Nephron (organoid): ENCODE results near the gene IL22RA2.
"Not testable (repeated sequence)": the region's sequence is repeated elsewhere in the genome, so short reads cannot be mapped to it uniquely, and the experiment has no call there.

ENCODE experiments used
- H3K27ac Mint-ChIP-seq, 3 experiments: 2 replicates each; pipeline ENCODE4 v1.8.0; 2020; ENCODE audit warnings: mixed read lengths in 3 of 3, mild to moderate bottlenecking in 2 of 3, moderate library complexity in 1 of 3
- H3K27me3 Mint-ChIP-seq: 2 replicates; pipeline ENCODE4 v1.8.0; 2021; ENCODE audit warnings: low read depth, mild to moderate bottlenecking, moderate library complexity, mixed read lengths
- H3K36me3 Mint-ChIP-seq: 2 replicates; pipeline ENCODE4 v1.8.0; 2020; ENCODE audit warnings: low read depth, mixed read lengths
- H3K4me1 Mint-ChIP-seq: 2 replicates; pipeline ENCODE4 v1.8.0; 2020; ENCODE audit warnings: mixed read lengths
- H3K4me3 Mint-ChIP-seq, 3 experiments: 2 replicates each; pipeline ENCODE4 v1.8.0; 2020; ENCODE audit warnings: mild to moderate bottlenecking in 3 of 3, mixed read lengths in 3 of 3, moderate library complexity in 2 of 3
- H3K9me3 Mint-ChIP-seq: 2 replicates; pipeline ENCODE4 v1.8.0; 2020; ENCODE audit warnings: mixed read lengths
- TF ChIP-seq, protein P1 (sequence below), 3 experiments: fragments of 200-600 bp; sonication (generic); IDR thresholded peaks; one replicate each; pipeline ENCODE4 v1.5.0; 2021; ENCODE audit warnings: antibody characterized with exemption in 3 of 3; ENCODE audit not compliant: unreplicated experiment in 3 of 3

The IL22RA2 gene

DNA sequence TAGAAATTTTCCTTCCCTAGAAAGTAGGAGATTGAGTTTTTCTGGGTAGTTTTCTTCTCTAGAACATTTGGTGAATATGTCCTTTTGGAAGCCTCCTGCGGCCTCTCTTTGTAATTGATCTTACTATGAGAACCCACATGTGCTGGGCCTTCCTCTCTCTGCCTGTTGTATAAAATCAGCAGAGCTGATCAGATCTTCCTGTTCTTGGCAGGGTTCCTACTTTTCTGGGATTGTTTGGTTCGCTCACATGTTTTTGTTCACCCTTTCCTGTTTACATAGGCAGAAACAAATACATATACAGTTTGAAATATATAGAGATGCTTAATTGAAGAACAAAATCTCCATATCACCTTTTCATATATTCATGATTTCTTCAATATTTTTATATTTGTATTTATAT, 57.8 kb downstream of the IL22RA2 start:
- Mint-ChIP-seq H3K27ac (no peak overlapping the region), H3K36me3 (no peaks in the 10 kb centered on the region), H3K27me3 (no peaks in the 10 kb centered on the region), H3K4me1 (no peaks in the 10 kb centered on the region), H3K9me3 (peaks cover 12% of the 10 kb centered on the region), H3K4me3 (no peak overlapping the region)
- TF ChIP-seq, protein P1, sequence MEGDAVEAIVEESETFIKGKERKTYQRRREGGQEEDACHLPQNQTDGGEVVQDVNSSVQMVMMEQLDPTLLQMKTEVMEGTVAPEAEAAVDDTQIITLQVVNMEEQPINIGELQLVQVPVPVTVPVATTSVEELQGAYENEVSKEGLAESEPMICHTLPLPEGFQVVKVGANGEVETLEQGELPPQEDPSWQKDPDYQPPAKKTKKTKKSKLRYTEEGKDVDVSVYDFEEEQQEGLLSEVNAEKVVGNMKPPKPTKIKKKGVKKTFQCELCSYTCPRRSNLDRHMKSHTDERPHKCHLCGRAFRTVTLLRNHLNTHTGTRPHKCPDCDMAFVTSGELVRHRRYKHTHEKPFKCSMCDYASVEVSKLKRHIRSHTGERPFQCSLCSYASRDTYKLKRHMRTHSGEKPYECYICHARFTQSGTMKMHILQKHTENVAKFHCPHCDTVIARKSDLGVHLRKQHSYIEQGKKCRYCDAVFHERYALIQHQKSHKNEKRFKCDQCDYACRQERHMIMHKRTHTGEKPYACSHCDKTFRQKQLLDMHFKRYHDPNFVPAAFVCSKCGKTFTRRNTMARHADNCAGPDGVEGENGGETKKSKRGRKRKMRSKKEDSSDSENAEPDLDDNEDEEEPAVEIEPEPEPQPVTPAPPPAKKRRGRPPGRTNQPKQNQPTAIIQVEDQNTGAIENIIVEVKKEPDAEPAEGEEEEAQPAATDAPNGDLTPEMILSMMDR (IDR thresholded peaks at IDR 0.05; ENCODE audit: unreplicated experiment in 3 of 3): no peak

DNA sequence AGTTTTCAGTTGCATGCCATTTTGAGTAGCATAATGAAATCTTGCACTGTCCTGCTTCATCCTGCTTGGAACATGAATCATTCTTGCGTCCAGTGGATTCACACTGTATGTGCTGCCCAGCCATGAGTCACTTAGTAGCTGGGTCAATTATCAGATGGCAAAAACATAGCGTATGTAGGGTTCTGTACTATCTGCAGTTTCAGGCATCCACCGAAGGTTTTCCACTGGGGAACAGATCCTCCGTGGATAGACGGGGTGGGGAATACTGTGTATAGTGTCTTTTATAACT, 61.4 kb downstream of the IL22RA2 start:
- no peak overlapping the region for H3K27ac Mint-ChIP-seq
- no peaks in the 10 kb centered on the region for H3K4me1 Mint-ChIP-seq

DNA sequence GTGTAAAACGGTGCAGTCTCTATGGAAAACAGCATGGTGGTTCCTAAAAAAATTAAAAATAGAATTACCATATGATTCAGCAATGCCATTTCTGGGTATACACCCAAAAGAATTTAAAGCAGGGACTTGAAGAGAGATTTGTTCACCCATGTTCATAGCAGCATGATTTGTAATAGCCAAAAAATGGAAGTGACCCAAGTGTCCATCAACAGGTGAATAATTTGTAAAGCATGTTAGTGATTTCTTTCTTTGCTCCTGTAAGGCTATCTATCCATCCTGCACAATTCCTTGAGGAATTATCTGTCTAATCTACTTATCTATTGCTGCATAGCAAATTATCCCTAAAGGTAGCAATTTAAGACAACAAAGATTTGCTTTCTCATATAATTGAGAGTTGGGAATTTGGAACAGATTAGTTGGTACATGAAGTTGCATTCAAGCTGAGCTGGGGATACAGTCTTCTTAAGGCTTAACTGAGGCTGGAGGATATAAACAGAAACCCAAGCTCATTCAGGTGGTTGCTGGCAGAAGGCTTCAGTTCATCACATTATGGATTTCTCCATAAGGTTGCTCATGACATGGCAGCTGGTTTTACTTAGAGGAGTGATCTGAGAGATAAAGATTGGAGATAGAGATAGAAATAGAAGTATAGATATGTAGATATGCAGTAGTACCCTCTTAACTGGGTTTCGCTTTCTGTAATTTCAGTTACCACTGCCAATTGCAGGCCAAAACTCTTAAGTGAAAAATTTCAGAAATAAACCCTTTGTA, 62.0 kb downstream of the IL22RA2 start:
- H3K27me3 Mint-ChIP-seq: no peaks in the 10 kb centered on the region
- H3K4me3 Mint-ChIP-seq: no peak overlapping the region
- peaks cover 3% of the 10 kb centered on the region for H3K9me3 Mint-ChIP-seq
- no peaks in the 10 kb centered on the region for H3K4me1 Mint-ChIP-seq
- no peak overlapping the region for H3K27ac Mint-ChIP-seq
- H3K36me3 Mint-ChIP-seq: no peaks in the 10 kb centered on the region
- TF ChIP-seq, protein P1 (IDR thresholded peaks at IDR 0.05; ENCODE audit: unreplicated experiment in 3 of 3): no peak

More for the DNA sequence above, 61.4 kb downstream of the IL22RA2 start:
- TF ChIP-seq, protein P1 (IDR thresholded peaks at IDR 0.05; ENCODE audit: unreplicated experiment in 3 of 3): no peak
- peaks cover 4% of the 10 kb centered on the region for H3K9me3 Mint-ChIP-seq
- no peak overlapping the region for H3K4me3 Mint-ChIP-seq
- no peaks in the 10 kb centered on the region for H3K27me3 Mint-ChIP-seq
- no peaks in the 10 kb centered on the region for H3K36me3 Mint-ChIP-seq

DNA sequence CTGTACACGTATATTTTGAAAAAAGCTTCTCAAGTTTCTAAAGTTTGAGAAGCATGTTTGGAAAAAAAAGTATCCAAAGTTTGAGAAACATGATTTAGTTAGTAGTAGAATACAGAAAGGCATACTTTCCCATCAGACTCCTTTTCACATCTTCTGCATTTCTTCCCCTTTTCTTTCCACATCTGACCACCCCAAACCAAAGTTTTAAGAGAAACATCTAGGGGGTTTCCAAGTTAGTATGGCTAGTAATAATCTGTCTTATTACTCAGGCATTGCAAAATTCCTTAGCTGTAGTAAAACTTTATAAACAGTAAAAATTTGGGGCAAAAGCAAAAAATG, 65.7 kb downstream of the IL22RA2 start:
- Mint-ChIP-seq H3K27me3 (no peaks in the 10 kb centered on the region), H3K36me3 (no peaks in the 10 kb centered on the region), H3K27ac (no peak overlapping the region), H3K4me3 (no peak overlapping the region), H3K9me3 (peaks cover 3% of the 10 kb centered on the region), H3K4me1 (no peaks in the 10 kb centered on the region)
- TF ChIP-seq, protein P1 (IDR thresholded peaks at IDR 0.05; ENCODE audit: unreplicated experiment in 3 of 3): no peak

DNA sequence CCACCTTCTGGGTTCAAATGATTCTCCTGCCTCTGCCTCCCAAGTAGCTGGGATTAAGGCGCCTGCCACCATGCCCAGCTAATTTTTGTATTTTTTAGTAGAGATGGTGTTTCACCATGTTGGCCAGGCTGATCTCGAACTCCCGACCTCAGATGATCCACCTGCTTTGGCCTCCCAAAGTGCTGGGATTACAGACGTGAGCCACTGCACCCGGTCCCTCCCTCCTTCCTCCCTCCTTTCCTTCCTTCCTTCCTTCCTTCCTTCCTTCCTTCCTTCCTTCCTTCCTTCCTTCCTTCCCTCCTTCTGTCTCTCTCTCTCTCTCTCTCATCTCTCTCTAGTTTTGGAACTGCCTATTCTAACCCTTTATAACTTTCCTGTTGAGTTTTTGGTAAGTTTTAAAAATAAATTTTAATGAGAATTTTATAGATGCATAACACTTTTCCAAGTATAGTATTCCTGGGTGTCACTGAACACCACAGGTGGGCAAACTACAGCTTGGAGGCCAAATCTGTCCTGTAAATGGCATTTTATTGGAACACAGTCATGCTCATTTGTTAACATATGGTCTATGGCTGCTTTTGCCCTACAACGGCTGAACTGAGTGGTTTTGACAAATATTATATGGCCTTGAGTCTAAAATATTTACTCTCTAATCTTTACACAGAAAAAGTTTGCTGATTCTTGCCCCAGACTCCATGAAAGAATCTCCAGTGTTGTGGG, 66.2 kb downstream of the IL22RA2 start:
- H3K36me3 Mint-ChIP-seq: not testable (repeated sequence)

DNA sequence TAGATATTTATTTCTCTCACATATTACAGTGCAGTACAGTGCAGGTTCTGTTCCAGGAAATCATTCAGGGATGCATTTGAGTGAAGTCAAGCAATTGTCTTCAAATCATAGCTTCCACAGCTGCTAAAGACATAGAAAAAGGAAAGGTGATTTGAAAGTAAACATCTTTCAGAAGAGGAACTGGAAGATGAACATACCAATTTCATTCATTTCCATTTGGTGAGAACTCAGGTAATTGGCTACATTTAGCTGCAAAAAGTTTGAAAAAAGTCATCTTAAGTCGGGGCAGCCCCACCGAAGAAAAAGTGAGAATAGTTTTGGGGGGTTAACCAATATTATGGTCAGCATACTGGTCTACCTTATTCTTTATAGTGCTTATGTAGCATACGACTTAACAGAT, 67.3 kb downstream of the IL22RA2 start:
- Mint-ChIP-seq H3K9me3 (peaks cover 3% of the 10 kb centered on the region), H3K4me1 (no peaks in the 10 kb centered on the region), H3K36me3 (no peaks in the 10 kb centered on the region), H3K27ac (no peak overlapping the region), H3K27me3 (no peaks in the 10 kb centered on the region), H3K4me3 (no peak overlapping the region)
- TF ChIP-seq, protein P1 (IDR thresholded peaks at IDR 0.05; ENCODE audit: unreplicated experiment in 3 of 3): no peak

More for the DNA sequence above, 66.2 kb downstream of the IL22RA2 start:
- not testable (repeated sequence) for H3K4me1 Mint-ChIP-seq, H3K27ac Mint-ChIP-seq, H3K4me3 Mint-ChIP-seq, H3K27me3 Mint-ChIP-seq, H3K9me3 Mint-ChIP-seq
